ENCODE data around the gene PALM.

GRCh38 chr19:736125-736524 is 27.4 kb downstream of the PALM start:
- TF ChIP-seq CTCF (conservative IDR thresholded peaks at IDR 0.05): no peak
- no peak for TF ChIP-seq ZFX (IDR thresholded peaks at IDR 0.05)

Measured in C4-2B (cell line).